Kidney glomerular epithelial cell (primary cell): Measurements from ENCODE around the gene PTPRT.

Experiments used
- DNase-seq: peaks from one replicate; lab custom pipeline; 2025; lab: John Stamatoyannopoulos, UW

The PTPRT gene

GRCh38 chr20:42611889-42612837 lies 577.5 kb downstream of the PTPRT start:
- DNase-seq, result no peak

DNA sequence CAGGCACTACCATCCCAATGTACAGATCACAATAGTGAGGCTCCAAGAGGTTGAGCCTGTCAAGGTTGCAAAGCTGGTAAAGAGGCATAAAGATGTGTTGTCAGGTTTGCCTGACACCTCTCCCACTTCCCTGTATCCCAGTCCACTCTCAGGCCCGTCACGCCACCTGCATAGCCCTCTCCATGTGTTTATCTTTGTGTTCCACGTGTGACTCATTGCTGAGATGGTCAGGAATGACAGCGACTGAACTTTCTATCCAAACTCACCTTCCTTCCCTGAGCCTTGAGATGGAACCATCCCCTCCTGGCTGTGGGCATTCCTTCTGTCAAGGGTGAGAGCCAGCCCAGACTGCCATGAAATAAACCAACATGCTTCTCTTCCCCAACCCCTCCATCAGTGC lies 578.3 kb downstream of the PTPRT start:
- DNase-seq, result no peak

DNA sequence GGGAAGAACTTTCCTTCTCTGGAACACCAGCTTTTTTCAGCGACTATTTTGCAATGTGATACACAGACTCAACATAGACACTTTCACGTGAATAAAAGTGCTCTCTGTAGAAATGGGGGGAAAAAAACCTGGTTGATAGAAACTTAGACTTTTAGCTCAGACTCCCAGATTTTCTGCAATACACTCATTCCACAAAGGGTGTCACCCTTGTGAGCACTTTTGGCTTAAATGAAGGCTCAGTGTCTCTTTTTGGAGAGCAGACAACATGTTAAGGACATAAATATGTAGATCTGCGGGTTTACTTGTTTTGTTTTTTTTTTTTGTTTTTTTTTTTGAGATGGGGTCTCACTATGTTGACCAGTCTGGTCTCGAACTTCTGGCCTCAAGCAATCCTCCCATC lies 579.6 kb downstream of the PTPRT start:
- no peak for DNase-seq

DNA sequence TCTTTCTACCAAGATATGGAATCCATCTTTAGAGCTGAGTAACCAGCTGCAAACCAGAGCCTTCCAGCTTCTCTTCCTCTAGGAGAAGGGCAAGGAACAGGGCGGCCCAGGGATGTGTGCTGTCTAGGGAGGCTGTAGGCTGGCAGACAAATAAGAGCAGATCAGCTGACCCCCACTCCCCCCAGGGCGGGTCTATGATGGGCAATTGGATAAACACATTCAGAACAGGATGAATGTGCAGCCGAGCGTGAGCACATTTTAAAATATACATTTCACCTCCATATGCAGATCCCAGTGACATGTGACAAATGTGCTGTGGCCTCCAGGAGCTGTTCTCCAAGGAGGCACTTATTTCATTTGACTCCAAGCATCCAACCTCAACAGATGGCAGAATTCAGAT lies 580.1 kb downstream of the PTPRT start:
- no peak for DNase-seq

DNA sequence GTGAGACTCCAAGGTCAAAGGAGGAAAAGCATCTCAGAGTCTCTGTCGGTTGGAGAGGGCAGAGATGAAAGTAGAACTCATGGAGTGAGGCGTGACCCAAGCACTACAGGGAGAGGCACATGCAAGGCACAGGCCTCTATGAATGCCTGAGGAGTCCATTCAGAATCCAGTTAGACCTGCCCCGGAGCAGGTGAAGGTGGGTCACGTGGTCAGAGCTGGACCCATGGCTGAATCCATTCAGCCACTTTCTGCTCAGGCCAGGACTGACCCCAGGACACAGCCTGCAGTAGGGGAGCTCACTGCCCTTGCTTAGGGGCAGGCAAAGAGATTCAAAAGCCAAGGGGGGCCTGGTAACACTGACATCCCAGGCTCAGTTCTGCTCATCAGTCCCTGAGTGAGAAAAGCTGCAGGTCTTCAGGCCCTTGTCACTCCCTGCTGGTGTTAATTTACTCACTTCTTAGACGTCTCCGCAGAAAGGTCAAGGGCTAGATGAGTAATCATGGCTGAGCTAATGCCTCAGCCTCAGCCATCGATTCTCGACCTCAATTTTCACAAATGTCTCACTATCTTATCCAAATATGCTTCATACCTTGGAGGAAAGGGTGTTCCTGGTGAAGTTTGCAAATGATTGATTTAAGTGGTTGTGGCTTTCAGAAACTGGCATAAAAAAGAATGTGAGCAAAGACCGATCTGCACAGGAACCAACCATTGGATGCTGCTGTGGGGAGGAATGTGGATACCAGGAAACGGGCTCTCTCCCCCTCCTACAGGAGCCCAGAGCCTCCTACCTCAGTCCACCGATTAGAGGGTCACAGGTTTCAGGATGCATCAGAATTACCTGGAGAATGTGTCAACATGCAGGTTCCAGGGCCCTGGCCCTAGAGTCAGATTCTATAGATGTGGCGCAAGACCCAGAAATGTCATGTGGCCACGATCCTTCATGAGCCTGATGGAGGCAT lies 584.4 kb downstream of the PTPRT start:
- DNase-seq, result peak; percentile 2

GRCh38 chr20:42603655-42604054 lies 586.1 kb downstream of the PTPRT start:
- no peak for DNase-seq

- no peak for DNase-seq
Measured at GRCh38 chr20:42598581-42598980, 591.1 kb downstream of the PTPRT start.

DNA sequence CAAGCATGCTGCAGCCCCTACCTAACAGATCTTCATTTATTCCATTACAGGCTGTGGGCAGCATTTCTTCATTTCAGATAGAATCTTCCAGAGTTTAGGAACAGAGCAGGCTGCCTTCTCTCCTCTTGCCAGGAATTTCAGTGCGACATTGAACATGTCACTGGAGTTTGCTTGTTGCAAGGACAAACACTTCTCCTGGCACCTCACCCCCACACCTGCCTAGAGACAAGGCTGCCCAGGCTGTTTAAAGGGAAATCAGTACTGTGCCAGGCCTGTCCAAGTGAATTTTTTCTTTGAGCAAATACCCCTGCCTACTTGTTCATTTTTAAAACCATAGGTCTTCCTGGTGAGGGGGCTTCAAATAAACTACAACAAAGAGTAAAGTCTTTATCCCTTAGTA lies 594.1 kb downstream of the PTPRT start:
- no peak for DNase-seq

GRCh38 chr20:42594659-42595058 lies 595.0 kb downstream of the PTPRT start:
- no peak for DNase-seq

GRCh38 chr20:42594011-42594410 lies 595.7 kb downstream of the PTPRT start:
- DNase-seq, result no peak

- no peak for DNase-seq
Measured at GRCh38 chr20:42589976-42590639, 599.6 kb downstream of the PTPRT start.

- no peak for DNase-seq
Measured at GRCh38 chr20:42588847-42589246, 600.9 kb downstream of the PTPRT start.

DNA sequence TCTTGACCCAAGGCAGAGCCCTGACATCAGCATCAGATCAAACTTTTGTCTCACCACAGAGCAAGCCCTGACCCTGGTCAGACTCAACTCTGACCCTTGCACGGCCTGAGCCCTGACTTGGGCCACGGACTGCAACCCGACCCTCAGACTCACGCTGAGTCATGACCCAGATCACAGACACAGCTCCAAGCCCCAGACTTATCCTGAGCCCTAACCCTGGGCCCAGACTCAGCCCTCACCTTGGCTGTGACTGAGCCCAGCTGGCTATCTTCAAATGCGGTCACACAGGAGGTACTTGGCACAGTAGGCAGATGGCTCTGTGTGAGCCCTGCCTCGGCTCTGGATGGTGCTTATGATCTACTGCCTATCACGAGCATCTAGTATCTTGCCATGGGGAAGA lies 602.3 kb downstream of the PTPRT start:
- DNase-seq, result no peak

DNA sequence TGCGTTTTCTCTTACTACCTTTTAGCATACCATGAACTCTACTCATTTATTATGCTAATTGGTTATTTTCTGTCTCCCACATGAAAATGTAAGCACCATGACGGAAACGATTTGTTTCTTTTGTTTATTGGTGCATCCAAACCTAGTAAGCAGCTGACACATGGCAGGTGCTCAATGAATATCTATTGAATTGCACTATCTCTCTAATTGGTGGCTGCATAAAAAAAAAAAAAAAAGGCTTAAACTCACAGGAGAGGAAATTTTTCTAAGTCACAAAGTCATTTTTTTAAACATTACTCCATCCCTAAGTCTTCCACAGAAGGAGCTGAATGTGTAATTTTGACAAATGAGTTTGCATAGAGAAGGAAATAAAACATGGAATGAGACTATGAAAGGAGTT lies 608.4 kb downstream of the PTPRT start:
- no peak for DNase-seq

- DNase-seq, result no peak
Measured at GRCh38 chr20:42576167-42576566, 613.5 kb downstream of the PTPRT start.

GRCh38 chr20:42572320-42573016 lies 617.2 kb downstream of the PTPRT start:
- no peak for DNase-seq

DNA sequence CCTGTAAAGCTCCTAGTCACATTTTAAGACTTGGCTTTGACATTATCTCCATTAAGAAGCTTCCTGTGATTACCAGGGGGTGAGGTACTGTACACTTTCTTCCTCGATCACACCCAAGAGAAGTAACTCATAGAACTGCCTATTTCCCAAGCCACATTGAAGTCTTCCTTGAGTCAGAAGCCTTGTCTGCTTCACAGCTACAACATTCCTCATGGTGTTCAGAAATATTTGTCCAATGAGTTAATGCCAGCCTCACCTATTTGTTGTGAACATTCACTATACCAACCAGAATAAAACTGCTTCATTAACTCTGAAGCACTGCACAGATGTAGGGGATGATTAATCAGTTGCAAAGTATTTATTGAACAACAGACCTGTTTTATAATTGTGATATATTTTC lies 622.3 kb downstream of the PTPRT start:
- DNase-seq, result no peak

DNA sequence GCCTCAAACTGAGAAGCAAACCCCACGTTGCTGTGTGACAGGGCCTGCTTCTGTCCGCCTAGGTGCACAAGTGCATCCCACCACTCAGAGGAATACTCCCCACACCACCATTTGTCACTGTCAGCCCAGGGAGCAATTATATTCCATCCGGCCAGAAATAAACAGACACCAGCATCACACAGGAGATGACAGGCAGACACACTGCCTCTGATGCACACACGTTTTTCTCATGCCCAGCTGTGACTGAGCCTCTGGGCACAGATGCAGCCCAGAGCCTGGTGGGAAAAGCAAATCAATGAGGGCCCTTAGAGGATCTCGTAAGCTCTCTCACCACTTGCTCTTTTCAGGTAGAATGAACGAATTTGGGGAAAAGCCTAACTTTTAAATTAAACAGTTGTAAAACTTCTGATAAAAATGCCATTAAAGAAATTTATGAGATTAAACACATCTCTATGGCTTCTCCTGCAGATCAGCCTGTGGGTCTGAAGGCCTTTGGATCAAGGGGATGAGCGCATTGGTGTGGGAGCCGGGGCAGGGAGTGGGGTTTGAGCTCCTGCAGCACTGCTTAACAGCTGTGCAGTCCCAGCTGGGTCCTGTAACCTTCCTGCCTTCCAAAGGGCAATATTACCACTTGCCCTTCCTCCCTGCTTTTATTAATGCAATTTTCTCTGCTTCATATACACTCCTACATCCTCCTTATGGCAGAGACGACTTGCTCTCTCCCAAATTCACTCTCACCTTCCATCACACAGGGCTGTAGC lies 624.3 kb downstream of the PTPRT start:
- no peak for DNase-seq

DNA sequence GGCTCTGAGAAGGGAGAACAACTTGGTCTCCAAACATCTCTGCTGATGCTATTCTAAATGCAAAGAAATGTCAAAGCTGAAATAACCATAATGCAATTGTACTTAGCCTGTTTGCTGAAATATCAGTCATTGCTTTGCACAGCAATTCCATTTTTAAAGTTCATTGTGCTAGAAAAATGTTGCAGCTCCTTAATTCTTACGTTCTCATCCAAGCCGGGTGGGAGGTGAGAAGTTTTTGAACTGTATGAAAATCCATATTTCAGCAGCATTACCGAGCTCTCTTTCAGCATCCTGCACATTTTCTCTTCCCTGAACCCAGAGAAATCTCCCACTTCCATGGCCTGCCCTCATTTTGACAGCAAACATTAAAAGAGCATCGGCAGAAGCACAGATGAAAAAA lies 630.0 kb downstream of the PTPRT start:
- DNase-seq, result no peak

- no peak for DNase-seq
Measured at GRCh38 chr20:42556575-42556974, 633.1 kb downstream of the PTPRT start.

DNA sequence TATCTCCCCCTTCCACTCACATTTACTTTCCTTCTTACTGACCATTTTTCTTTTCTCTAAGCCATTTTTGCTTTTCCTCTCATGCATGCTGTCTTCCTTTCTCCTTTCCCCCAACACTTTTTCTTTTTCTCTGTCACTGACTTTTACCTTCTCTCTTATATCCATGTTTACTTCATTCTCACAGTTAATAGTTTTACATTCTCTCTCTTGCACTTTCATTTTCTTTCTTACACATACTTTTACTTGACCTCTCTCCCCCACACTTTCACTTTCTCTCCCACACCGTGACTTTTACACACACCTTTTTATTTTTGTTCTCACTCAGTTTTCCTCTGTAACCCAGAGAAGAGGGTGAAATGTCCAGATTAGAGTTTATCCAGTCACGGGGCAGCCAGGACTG lies 636.3 kb downstream of the PTPRT start:
- DNase-seq, result no peak
